Measurements from ENCODE around the gene HEXB.

DNA sequence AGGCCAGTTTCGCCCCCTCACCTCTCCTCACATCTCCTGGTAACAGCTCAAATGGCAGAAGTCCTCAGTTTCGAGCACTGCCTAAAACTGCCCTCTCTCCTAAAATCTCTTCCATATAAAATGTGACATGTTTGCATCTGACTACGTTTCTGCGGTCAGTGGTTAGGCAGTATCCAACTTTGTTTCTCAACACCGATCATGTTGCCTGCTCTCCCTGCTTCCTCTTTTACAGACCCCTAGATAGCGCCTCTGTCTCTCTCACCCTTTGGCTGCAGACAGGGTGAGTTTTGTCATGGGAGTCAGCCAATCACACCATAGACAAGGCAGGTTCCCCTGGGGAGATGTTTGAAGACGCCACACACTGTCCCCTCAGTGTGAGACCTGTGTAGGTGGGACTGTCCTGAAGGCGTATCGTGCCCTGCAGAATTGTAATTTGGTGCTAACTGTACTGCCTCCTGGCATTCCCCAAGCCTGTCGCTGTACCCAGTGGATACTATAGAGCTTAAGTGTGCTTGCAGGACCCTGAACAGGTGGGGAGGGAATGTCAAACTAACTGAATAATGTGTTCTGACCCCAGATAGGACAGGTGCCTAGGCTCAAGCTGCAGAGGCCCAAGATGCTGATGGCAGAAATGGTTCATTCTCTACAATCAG is 1.1 kb downstream of the HEXB start:
- TF ChIP-seq CTCF (tag by site-specific recombination; IDR thresholded peaks at IDR 0.05) (no peak), ZNF76 (tag by site-specific recombination; IDR thresholded peaks at IDR 0.05; ENCODE audit: borderline replicate concordance, low read depth) (no peak), ZFP3 (tag by site-specific recombination; IDR thresholded peaks at IDR 0.05; ENCODE audit: low read depth) (no peak), KLF1 (tag by site-specific recombination; IDR thresholded peaks at IDR 0.05) (no peak), ZNF335 (tag by site-specific recombination; conservative IDR thresholded peaks at IDR 0.05) (no peak), ZNF221 (tag by site-specific recombination; IDR thresholded peaks at IDR 0.05; ENCODE audit: borderline replicate concordance) (no peak), ZNF10 (tag by site-specific recombination; IDR thresholded peaks at IDR 0.05) (no peak)
- TF ChIP-seq, protein P1, sequence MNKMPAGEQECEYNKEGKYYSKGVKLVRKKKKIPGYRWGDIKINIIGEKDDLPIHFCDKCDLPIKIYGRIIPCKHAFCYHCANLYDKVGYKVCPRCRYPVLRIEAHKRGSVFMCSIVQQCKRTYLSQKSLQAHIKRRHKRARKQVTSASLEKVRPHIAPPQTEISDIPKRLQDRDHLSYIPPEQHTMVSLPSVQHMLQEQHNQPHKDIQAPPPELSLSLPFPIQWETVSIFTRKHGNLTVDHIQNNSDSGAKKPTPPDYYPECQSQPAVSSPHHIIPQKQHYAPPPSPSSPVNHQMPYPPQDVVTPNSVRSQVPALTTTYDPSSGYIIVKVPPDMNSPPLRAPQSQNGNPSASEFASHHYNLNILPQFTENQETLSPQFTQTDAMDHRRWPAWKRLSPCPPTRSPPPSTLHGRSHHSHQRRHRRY (tag by site-specific recombination; IDR thresholded peaks at IDR 0.05), result no peak
- TF ChIP-seq, protein P2, sequence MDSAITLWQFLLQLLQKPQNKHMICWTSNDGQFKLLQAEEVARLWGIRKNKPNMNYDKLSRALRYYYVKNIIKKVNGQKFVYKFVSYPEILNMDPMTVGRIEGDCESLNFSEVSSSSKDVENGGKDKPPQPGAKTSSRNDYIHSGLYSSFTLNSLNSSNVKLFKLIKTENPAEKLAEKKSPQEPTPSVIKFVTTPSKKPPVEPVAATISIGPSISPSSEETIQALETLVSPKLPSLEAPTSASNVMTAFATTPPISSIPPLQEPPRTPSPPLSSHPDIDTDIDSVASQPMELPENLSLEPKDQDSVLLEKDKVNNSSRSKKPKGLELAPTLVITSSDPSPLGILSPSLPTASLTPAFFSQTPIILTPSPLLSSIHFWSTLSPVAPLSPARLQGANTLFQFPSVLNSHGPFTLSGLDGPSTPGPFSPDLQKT (IDR thresholded peaks at IDR 0.05; ENCODE audit: borderline replicate concordance, low read depth, low read length), result no peak
